ENCODE data around the gene NCS1.

DNA sequence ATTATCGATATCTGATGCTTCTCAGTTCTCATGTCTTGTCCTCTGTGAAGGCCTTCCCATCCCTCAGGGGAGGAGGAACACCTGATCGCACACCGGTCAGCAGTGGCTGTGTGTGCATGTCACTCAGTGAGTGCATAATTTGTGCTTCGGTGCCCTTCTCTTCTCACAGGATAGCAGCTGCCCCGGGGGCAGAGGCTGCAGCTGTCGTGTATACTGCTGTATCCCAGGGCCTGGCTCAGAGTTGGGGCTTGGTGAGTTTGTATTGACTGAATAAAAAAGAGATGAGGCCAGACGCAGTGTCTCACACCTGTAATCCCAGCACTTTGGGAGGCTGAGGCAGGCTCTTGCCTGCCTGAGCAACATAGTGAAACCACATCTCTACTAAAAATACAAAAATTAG, 49.7 kb upstream of the NCS1 start:
- TF ChIP-seq GATA2 (IDR thresholded peaks at IDR 0.05; ENCODE audit: low read depth, low read length): no peak
- TF ChIP-seq GATA3 (IDR thresholded peaks at IDR 0.05; ENCODE audit: low read depth, low read length): no peak

Data from SH-SY5Y (cell line).